PC-3 (cell line): ENCODE results near the gene VPS37D. TPM values are rescaled to one million over a fixed set of nuclear protein-coding genes. Genes with fewer than 3 reads are reported as not detected.

Experiments used
- ATAC-seq: fragments of 200-7000 bp; cut with Tn5 transposase; 2 replicates; pipeline ENCODE4 v1.9.1; 2020; ENCODE audit warnings: mild to moderate bottlenecking, moderate library complexity
- BruUV-seq: library from RNA; stranded (reverse); fragments of 400-500 nt; replicated peaks from 2 replicates; lab custom pipeline; 2021; lab: Mats Ljungman, UMichigan
- CTCF ChIA-PET: fragments of 300-600 bp; sonication (Branson Sonifier 250); formaldehyde crosslinking; loops from one replicate; lab custom pipeline; 2022; ENCODE audit warnings: antibody characterized with exemption; lab: Charles Lee
- POLR2A ChIA-PET: fragments of 300-600 bp; sonication (Branson Sonifier 250); formaldehyde crosslinking; loops from one replicate; lab custom pipeline; 2022; ENCODE audit warnings: antibody characterized with exemption; ENCODE audit not compliant: unreplicated experiment; lab: Charles Lee
- DNase-seq: peaks from one replicate; pipeline ENCODE4 v3.0.0-alpha.2; 2015
- H2AFZ ChIP-seq: fragments of 300-600 bp; sonication (generic); 2 replicates; pipeline ENCODE4 v1.6.0; 2016; ENCODE audit warnings: antibody characterized with exemption, low read length
- H3F3A ChIP-seq: fragments of 300-600 bp; sonication (generic); one replicate; pipeline ENCODE4 v1.6.0; 2017; ENCODE audit warnings: antibody characterized with exemption, low read length, control low read depth, mild to moderate bottlenecking; ENCODE audit not compliant: unreplicated experiment
- H3K27ac ChIP-seq: fragments of 300-600 bp; sonication (generic); 2 replicates; pipeline ENCODE4 v1.5.1; 2016; ENCODE audit warnings: mild to moderate bottlenecking, low read length
- H3K27me3 ChIP-seq: fragments of 300-600 bp; sonication (generic); 2 replicates; pipeline ENCODE4 v1.6.1; 2016; ENCODE audit warnings: low read length, mixed read lengths
- H3K36me3 ChIP-seq: fragments of 300-600 bp; sonication (generic); 2 replicates; pipeline ENCODE4 v1.6.1; 2016; ENCODE audit warnings: low read depth, mixed run types, low read length, mixed read lengths
- H3K4me1 ChIP-seq: fragments of 300-600 bp; sonication (generic); 2 replicates; pipeline ENCODE4 v1.5.1; 2016; ENCODE audit warnings: low read length; ENCODE audit not compliant: insufficient read depth
- H3K4me2 ChIP-seq: fragments of 300-600 bp; sonication (generic); 2 replicates; pipeline ENCODE4 v1.6.0; 2016; ENCODE audit warnings: low read length
- H3K4me3 ChIP-seq: fragments of 300-600 bp; sonication (generic); 2 replicates; pipeline ENCODE4 v1.5.1; 2016; ENCODE audit warnings: mild to moderate bottlenecking, low read length, mixed read lengths
- H3K79me2 ChIP-seq: fragments of 300-600 bp; sonication (generic); 2 replicates; pipeline ENCODE4 v1.6.1; 2017; ENCODE audit warnings: low read length, mixed read lengths
- H3K9ac ChIP-seq: fragments of 300-600 bp; sonication (generic); 2 replicates; pipeline ENCODE4 v1.6.0; 2016; ENCODE audit warnings: mild to moderate bottlenecking, low read length
- H3K9me2 ChIP-seq: fragments of 300-600 bp; sonication (generic); replicated peaks from 2 replicates; pipeline ENCODE4 v1.6.1; 2016; ENCODE audit warnings: mixed run types, low read length, mixed read lengths
- H3K9me3 ChIP-seq: fragments of 300-600 bp; sonication (generic); 2 replicates; pipeline ENCODE4 v1.6.1; 2016; ENCODE audit warnings: low read length, mixed read lengths
- H4K20me1 ChIP-seq: fragments of 300-600 bp; sonication (generic); 2 replicates; pipeline ENCODE4 v1.6.1; 2016; ENCODE audit warnings: low read length, mixed read lengths
- CTCF ChIP-seq: fragments of 300-600 bp; sonication (generic); conservative IDR thresholded peaks from 2 replicates; pipeline ENCODE4 v1.5.1; 2017; ENCODE audit warnings: antibody characterized with exemption, low read depth, mild to moderate bottlenecking, low read length
- EZH2 ChIP-seq: fragments of 300-600 bp; sonication (generic); IDR thresholded peaks from one replicate; pipeline ENCODE4 v1.6.1; 2017; ENCODE audit warnings: antibody characterized with exemption, mild to moderate bottlenecking, low read length; ENCODE audit not compliant: unreplicated experiment
- EZH2phosphoT487 ChIP-seq: fragments of 300-600 bp; sonication (generic); IDR thresholded peaks from 2 replicates; pipeline ENCODE4 v1.6.1; 2018; ENCODE audit warnings: mild to moderate bottlenecking, antibody characterized with exemption, low read length, borderline replicate concordance
- intact Hi-C: fragments of 100-400 bp; cut with micrococcal nuclease; formaldehyde crosslinking; loops from 2 replicates; pipeline ENCODE4 v1.9.0; 2023
- total RNA-seq: library from RNA; depleted of rRNA; stranded (reverse); fragments of >200 nt; gene quantifications from 2 replicates; pipeline ENCODE4 v1.2.3, GENCODE V29; 2014

Gene VPS37D
- total RNA-seq, 1 experiment from 2014 or later, result 6.3 TPM

- Histone ChIP-seq H3K27ac (no peak overlapping the region), H3K9ac (no peak overlapping the region), H3K36me3 (0 out of 2 replicates have a peak, but pooled peaks cover 4% of the 10 kb centered on the region), H3K27me3 (no peaks in the 10 kb centered on the region), H3K79me2 (peaks cover 63% of the 10 kb centered on the region), H3K4me3 (no peak overlapping the region), H3F3A (no peaks in the 10 kb centered on the region), H4K20me1 (peaks cover 14% of the 10 kb centered on the region), H3K4me2 (peak overlapping the region; percentile 96; the same call in 1 of the 2 replicates), H3K4me1 (peaks cover 19% of the 10 kb centered on the region), H3K9me3 (no peaks in the 10 kb centered on the region), H2AFZ (no peak overlapping the region), H3K9me2 (no peaks in the 10 kb centered on the region)
- ChIA-PET CTCF (no interaction called here), POLR2A (no interaction called here)
- intact Hi-C loops, result no loop called here
- BruUV-seq, result no TSS peak
- DNase-seq, result no peak
- TF ChIP-seq EZH2phosphoT487 (no peak), EZH2 (no peak), CTCF (no peak)
- no peak for ATAC-seq
These were observed 12.1 kb downstream of the VPS37D start for GRCh38 chr7:73679709-73680108.

- CTCF ChIA-PET, result interaction anchor here (0.6 kb wide), 1 partner anchor 18 kb away, joined by 3 read pairs; no protein-coding TSS in a partner anchor
- H3K4me2 ChIP-seq, result peak overlapping the region; percentile 96
- intact Hi-C loops, result no loop called here
These were observed 12.9 kb downstream of the VPS37D start for GRCh38 chr7:73680501-73680900.

More at GRCh38 chr7:73680501-73680900, 12.9 kb downstream of the VPS37D start:
- 0 out of 2 replicates have a peak, but pooled peaks cover 4% of the 10 kb centered on the region for H3K36me3 ChIP-seq
- no peaks in the 10 kb centered on the region for H3F3A ChIP-seq
- no peak overlapping the region for H3K27ac ChIP-seq
- no peaks in the 10 kb centered on the region for H3K9me2 ChIP-seq
- BruUV-seq, result no TSS peak
- H3K27me3 ChIP-seq, result no peaks in the 10 kb centered on the region
- H3K9me3 ChIP-seq, result no peaks in the 10 kb centered on the region
- DNase-seq, result no peak
- H3K4me3 ChIP-seq, result peak overlapping the region; percentile 97
- H4K20me1 ChIP-seq, result peaks cover 14% of the 10 kb centered on the region
- peaks cover 71% of the 10 kb centered on the region for H3K79me2 ChIP-seq
- no peak for ATAC-seq
- POLR2A ChIA-PET, result interaction anchor here (1.0 kb wide), 1 partner anchor 58 kb away, joined by 12 read pairs; the partner anchor contains the start of gene ABHD11
- H3K4me1 ChIP-seq, result peaks cover 19% of the 10 kb centered on the region
- H2AFZ ChIP-seq, result no peak overlapping the region
- TF ChIP-seq EZH2 (no peak), CTCF (no peak), EZH2phosphoT487 (no peak)
- 0 out of 2 replicates have a peak overlapping the region, but pooled peaks have one; percentile 96 for H3K9ac ChIP-seq
